ENCODE measurements around the gene MYZAP.
A peak's percentile ranks its signal among the peaks of the same experiment; 100 is the strongest.

Gene MYZAP

GRCh38 chr15:57684491-57685151 lies 92.9 kb downstream of the MYZAP start:
- DNase-seq = no peak
- intact Hi-C loops (cut with DNase I) = no loop called here

- no peak for DNase-seq
- intact Hi-C loops (cut with DNase I) = no loop called here
These were observed 93.8 kb downstream of the MYZAP start for GRCh38 chr15:57685306-57686095.

GRCh38 chr15:57686657-57687056 lies 95.0 kb downstream of the MYZAP start:
- intact Hi-C loops (cut with DNase I) = no loop called here
- no peak for DNase-seq

DNA sequence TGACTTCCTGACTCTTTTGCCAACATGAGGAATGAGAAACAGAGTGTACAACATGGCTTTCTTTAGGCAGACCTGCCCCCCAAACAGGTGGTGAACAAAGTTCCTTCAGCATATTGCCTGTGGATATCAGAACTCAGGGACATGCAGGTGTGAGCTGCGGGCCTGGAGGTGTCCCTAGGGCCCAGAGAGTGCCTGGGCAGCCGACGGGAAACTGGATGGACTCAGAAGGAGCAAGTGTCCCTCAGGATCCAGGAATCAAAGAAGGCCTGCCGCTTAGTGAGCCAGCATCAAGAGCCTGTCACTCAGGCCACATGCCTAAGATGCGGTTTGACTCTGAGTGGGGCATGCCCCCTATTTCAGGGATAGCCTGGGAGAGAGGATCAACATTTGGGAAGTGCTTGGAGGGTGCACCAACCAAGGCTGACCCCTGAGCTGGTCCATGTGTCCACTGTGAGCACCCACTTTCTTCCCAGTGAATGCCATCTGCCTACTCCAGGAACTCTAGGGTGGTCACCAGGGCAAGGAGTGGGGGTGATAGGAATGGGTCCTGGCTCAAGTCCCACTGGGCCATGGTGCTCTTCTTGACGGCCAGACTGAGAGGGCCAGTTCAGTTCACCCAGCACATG lies 98.8 kb downstream of the MYZAP start:
- intact Hi-C loops (cut with DNase I) = no loop called here

DNA sequence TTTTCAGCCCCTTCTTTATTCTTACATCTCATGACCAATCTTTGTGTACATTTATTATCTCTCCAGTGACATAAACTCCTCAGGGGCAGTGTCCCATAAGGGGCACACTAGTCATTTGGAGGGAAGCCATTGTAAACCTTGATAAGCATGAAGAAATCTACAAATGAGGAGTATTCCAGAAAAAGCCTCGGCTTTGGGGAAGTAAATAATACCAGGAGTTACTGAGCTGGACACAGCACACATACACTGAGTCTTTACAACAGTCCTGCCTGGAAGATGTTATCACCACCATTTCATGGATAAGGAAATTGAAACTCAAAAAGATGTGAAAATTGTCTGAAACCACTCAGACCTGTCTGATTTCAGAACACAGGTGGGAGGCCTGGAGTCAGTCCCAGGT lies 99.4 kb downstream of the MYZAP start:
- DNase-seq = no peak
- intact Hi-C loops (cut with DNase I) = no loop called here

More for the DNA sequence above, 98.8 kb downstream of the MYZAP start:
- DNase-seq = no peak

- DNase-seq = no peak
- intact Hi-C loops (cut with DNase I) = no loop called here
These were observed 101.0 kb downstream of the MYZAP start for GRCh38 chr15:57692709-57693108.

GRCh38 chr15:57694279-57694678 lies 102.6 kb downstream of the MYZAP start:
- no peak for DNase-seq
- intact Hi-C loops (cut with DNase I) = no loop called here

GRCh38 chr15:57696146-57696545 lies 104.4 kb downstream of the MYZAP start:
- no peak for DNase-seq
- intact Hi-C loops (cut with DNase I) = no loop called here

GRCh38 chr15:57697588-57697987 lies 105.9 kb downstream of the MYZAP start:
- intact Hi-C loops (cut with DNase I) = no loop called here
- no peak for DNase-seq

DNA sequence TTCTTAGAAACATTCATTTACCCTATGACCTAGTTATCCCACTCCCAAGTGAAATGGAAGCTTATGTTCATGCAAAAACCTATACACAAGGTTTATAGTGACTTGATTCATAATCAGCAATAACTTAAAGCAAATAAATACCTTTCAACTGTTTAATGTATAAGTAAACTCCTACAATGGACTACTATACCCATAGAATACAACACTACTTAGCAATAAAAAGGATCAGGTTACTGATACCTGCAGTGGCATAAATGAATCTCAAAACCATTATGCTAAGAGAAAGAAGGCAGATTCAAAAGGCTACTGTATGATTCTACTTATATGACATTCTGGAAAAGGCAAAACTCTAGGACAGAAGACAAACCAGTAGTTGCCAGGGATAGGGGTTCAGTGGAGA lies 106.5 kb downstream of the MYZAP start:
- no peak for DNase-seq

GRCh38 chr15:57698991-57699390 lies 107.3 kb downstream of the MYZAP start:
- DNase-seq = no peak
- intact Hi-C loops (cut with DNase I) = no loop called here

More for the DNA sequence above, 106.5 kb downstream of the MYZAP start:
- intact Hi-C loops (cut with DNase I) = no loop called here

- DNase-seq = no peak
- intact Hi-C loops (cut with DNase I) = no loop called here
These were observed 111.7 kb downstream of the MYZAP start for GRCh38 chr15:57703387-57703786.

DNA sequence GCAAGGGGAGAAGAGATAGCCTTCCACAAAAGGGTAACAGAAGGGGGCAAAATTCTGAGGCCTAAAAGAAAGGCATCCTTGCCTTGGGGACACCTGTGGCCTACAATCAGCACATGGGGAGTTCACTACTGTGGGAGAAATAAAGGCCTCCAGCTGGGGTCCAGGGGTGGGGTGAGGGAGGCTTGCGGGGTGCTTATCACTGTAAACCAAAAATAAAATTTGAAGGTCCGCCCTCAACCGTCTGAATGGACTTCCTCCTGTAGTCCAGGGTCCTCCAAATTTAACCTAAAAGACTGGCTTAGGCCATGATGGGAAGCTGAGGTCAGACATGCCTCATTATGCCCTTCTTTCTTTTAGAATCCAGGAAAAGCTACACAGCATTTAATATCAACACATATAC lies 112.7 kb downstream of the MYZAP start:
- no peak for DNase-seq
- intact Hi-C loops (cut with DNase I) = no loop called here

DNA sequence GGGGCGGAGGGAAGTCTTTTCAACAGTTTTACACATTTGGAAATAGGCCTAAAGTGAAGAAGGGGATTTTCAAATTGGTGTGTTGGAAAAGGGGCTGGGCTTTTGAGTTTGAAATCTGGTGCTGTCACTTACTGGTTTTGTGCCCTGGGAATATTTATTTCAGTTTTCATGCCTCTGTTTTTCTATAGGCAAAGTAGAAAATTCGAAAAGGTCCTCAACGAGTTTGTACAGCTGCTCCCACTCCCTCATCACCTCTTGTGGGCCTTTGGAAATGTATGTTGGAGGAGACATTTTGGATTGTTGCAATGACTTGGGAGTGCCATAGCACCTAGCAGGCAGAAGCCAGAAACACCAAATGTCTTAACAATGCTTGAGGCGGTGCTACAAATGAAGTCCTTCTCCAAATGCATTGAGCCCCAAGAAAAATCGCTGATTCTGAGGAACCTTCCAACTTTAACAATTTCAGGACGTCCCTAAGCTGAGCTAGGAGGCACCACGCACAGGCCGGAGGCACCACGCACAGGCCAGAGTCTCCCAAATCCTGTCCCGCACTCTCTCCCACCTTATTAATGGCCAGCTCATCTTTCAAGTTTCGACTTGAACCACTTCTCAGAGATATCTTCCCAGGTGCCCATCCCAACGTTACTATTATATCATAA lies 114.2 kb downstream of the MYZAP start:
- intact Hi-C loops (cut with DNase I) = loop anchor here (5.0 kb wide), 1 partner anchor 49 kb away; no protein-coding TSS in a partner anchor
- DNase-seq = peak in 1 of 10 donors; percentile 41

DNA sequence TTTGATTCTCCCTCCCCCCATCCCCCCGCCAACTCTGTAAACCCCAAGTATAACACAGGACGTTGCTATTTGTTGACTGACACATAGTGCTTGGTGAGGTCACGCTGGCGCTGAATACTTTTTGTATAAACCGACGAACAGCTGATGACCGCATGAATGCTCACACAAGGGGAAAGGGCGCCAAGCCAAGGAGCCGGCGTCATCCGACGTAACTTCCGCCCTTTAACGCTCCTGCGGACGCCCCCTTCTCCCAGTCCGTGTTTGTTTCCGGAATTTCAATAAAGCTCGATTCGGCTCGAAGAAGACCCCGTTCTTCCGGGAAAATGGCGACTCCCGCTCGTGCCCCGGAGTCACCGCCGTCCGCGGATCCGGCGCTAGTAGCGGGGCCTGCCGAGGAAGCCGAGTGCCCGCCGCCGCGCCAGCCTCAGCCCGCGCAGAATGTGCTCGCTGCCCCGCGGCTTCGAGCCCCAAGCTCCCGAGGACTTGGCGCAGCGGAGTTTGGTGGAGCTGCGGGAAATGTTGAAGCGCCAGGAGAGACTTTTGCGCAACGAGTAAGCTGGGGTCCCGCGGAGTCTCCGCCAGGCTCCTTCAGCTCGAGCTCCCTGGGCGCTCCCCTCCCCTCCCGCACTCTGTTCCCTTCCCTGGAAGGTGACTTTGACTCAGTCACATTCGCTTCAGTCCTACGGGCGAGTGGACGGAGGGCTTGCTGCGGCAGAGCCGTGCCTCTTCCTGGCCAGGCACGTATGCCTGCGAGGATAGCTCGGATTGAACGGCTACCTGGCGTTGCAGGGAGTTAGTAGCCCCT lies 114.9 kb downstream of the MYZAP start, which contains the start of gene POLR2M:
Gene POLR2M (plus strand): TSS at position 310 of the 805 bp plus-strand sequence. CDS start 129 bp downstream, at position 439.
- peak; percentile 88 to 99 (median 92) for DNase-seq
- intact Hi-C loops (cut with DNase I) = loop anchor here (5.0 kb wide), 1 partner anchor 49 kb away; no protein-coding TSS in a partner anchor

DNA sequence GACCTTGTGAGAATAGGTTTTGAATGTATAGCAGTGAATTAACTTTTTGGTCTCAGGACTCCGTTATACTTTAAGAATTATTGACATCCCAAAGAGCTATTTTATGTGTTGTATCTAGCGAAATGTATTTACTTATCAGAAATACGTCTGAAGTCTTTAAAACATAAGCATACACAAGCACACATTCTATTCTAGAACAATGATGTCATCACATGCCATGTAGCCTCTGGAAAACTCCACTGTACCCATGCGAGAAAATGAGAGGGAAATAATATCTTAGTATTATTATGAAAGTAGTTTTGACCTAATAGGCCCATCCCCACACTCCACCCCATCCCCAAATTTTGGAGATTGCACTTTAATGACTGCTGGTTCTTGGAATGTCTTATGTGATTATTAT lies 116.3 kb downstream of the MYZAP start:
- DNase-seq = no peak
- intact Hi-C loops (cut with DNase I) = loop anchor here (5.0 kb wide), 1 partner anchor 51 kb away; no protein-coding TSS in a partner anchor

DNA sequence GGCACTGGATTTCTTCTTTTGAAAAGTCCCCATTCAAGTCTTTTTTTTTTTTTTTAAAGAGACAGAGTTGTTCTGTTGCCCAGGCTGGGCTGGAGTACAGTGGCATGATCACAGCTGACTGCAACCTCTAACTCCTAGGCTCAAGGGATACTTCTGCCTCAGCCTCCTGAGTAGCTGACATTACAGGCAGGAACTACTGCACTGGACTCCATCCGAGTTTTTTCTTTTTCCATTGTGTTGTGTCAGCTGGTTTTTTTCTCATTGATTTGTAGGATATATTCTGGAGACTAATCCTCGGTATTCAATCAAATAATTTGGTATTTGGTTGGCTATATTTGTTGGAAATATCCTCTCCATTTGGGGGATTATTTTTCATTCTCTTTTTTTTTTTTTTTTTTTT lies 126.6 kb downstream of the MYZAP start:
- intact Hi-C loops (cut with DNase I) = no loop called here
- no peak for DNase-seq

- intact Hi-C loops (cut with DNase I) = no loop called here
- no peak for DNase-seq
These were observed 129.2 kb downstream of the MYZAP start for GRCh38 chr15:57720867-57721266.

GRCh38 chr15:57726411-57726810 lies 134.7 kb downstream of the MYZAP start:
- DNase-seq = no peak
- intact Hi-C loops (cut with DNase I) = no loop called here

GRCh38 chr15:57727031-57727430 lies 135.3 kb downstream of the MYZAP start:
- no peak for DNase-seq
- intact Hi-C loops (cut with DNase I) = no loop called here

Measured in posterior cingulate gyrus (tissue), 11 donors.